SU-DHL-6 (cell line): ENCODE results near the gene ITGA6.

Experiments
- CTCF ChIP-seq: fragments of 200-600 bp; sonication (generic); IDR thresholded peaks from one replicate; pipeline ENCODE4 v1.5.1; 2017; ENCODE audit warnings: antibody characterized with exemption, mild to moderate bottlenecking, low read length, moderate library complexity; ENCODE audit not compliant: insufficient read depth, poor library complexity, severe bottlenecking
- EZH2phosphoT487 ChIP-seq: fragments of 200-600 bp; sonication (generic), shearing (Covaris generic); conservative IDR thresholded peaks from 2 replicates; pipeline ENCODE4 v1.6.1; 2018; ENCODE audit warnings: mild to moderate bottlenecking, antibody characterized with exemption, low read length, moderate library complexity, mixed read lengths

DNA sequence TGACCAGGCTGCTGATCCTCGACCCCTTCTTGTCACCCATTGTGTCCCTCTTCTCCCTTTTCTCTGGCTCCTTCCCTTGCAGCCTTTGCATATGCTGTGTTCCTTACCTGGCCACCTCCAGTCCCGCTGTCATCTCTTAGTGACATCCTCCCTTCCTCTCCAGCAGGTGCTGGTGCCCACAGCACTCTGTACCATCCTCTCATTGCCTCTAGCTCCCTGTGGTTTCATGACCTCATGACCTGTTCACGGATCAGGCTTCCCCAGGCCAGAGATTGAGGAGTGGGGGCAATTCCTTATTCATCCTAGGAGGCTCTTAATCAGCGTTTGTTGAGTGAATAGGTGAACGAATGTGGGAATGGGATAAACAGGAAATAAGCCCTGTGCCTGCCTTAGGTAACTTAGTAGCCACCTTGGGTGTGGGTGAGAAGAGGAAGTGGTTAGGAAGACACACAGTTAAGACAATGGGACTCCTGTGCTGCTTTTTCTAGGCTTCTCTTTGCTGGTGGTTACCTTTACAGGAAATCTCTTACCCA, 35.5 kb downstream of the ITGA6 start:
- TF ChIP-seq CTCF (no peak), EZH2phosphoT487 (no peak)
